Activated CD8-positive, alpha-beta memory T cell treated with anti-CD3 and anti-CD28 coated beads, Interleukin-2, amount 10 ng/mL, durations not matched to agents 7 days and 5 days (primary cell): Measurements from ENCODE around the gene COMMD1. TPM values are rescaled to one million over a fixed set of nuclear protein-coding genes. Genes with fewer than 3 reads are reported as not detected.
"Not testable (repeated sequence)": the region's sequence is repeated elsewhere in the genome, so short reads cannot be mapped to it uniquely, and the experiment has no call there.

Experiments
- ATAC-seq: fragments of 150-1000 bp; cut with Tn5 transposase; one replicate; pipeline ENCODE4 v1.10.0; 2021; ENCODE audit warnings: moderate library complexity
- CTCF ChIA-PET: fragments of 350-600 bp; sonication (Branson Sonifier 250); formaldehyde crosslinking; loops from one replicate; lab custom pipeline; 2021; ENCODE audit warnings: antibody characterized with exemption; lab: Charles Lee
- DNase-seq: peaks from one replicate; pipeline ENCODE4 v3.0.0-alpha.2; 2020
- H3K27ac Mint-ChIP-seq: one replicate; pipeline ENCODE4 v1.8.0; 2021; ENCODE audit warnings: mild to moderate bottlenecking, mixed read lengths
- H3K27me3 Mint-ChIP-seq: one replicate; pipeline ENCODE4 v1.8.0; 2021; ENCODE audit warnings: mixed read lengths
- H3K36me3 Mint-ChIP-seq: one replicate; pipeline ENCODE4 v1.8.0; 2021; ENCODE audit warnings: mild to moderate bottlenecking, mixed read lengths
- H3K4me1 Mint-ChIP-seq: one replicate; pipeline ENCODE4 v1.8.0; 2021; ENCODE audit warnings: mixed read lengths
- H3K4me3 Mint-ChIP-seq: one replicate; pipeline ENCODE4 v1.8.0; 2021; ENCODE audit warnings: mild to moderate bottlenecking, moderate library complexity, mixed read lengths
- H3K9me3 Mint-ChIP-seq: one replicate; pipeline ENCODE4 v1.8.0; 2022; ENCODE audit warnings: low read depth, mixed read lengths
- total RNA-seq, 2 experiments: library from RNA; stranded (reverse); gene quantifications; one replicate each; pipeline ENCODE4 v1.2.3, GENCODE V29; 2021

COMMD1 gene
- total RNA-seq, 2 experiments from 2014 or later, result 27.4 to 33.0 TPM

DNA sequence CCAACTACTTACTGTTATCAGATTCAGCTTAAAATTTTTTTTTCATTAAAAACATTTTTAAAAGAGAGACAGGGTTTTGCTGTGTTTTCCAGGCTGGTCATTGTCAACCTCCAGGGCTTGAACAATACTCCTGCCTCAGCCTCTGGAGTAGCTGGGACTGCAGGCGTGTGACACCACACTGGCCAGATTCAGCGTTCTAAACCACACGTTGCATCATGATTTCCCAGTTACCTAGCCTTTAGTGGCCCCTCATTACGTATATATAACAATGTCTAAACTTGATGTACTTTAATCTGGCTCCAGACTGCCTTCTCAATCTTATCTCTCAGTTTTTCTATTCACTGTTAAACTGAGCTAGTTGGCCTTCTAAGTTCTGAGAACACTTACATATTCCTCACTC lies 89.6 kb downstream of the COMMD1 start:
- no peaks in the 10 kb centered on the region for H3K9me3 Mint-ChIP-seq
- CTCF ChIA-PET, result interaction anchor here (1.2 to 5.5 kb wide), 2 partner anchors 41 to 417 kb away, joined by 3 to 55 read pairs; no protein-coding TSS in a partner anchor
- H3K27me3 Mint-ChIP-seq, result no peaks in the 10 kb centered on the region
- H3K36me3 Mint-ChIP-seq, result peaks cover under 1% of the 10 kb centered on the region
- H3K4me3 Mint-ChIP-seq, result no peak overlapping the region
- ATAC-seq (no peak), DNase-seq (no peak)
- peaks cover 8% of the 10 kb centered on the region for H3K4me1 Mint-ChIP-seq
- H3K27ac Mint-ChIP-seq, result no peak overlapping the region

DNA sequence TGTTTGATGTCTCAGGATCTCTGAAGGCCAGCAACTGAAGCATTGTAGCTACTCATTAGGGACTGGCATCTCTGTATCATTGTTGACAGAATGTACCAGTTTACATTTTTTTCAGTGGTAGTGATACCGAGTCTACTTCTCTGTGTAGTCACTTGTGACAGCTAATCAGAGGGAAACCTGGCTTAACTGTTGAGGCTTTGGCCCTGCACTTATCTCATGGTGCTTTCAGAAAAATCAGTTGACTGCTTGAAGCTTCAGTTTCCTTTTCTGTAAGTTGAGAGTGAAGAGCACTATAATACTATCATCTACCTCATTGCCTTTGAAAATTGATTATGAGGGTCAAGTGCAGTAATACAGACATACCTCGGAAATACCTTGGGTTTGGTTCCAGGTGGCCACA lies 90.0 kb downstream of the COMMD1 start:
- Mint-ChIP-seq H3K9me3 (no peaks in the 10 kb centered on the region), H3K36me3 (no peaks in the 10 kb centered on the region), H3K27ac (no peak overlapping the region), H3K27me3 (no peaks in the 10 kb centered on the region), H3K4me3 (no peak overlapping the region), H3K4me1 (peaks cover 8% of the 10 kb centered on the region)
- ATAC-seq (no peak), DNase-seq (no peak)
- CTCF ChIA-PET, result interaction anchor here (1.2 to 5.5 kb wide), 2 partner anchors 40 to 417 kb away, joined by 3 to 55 read pairs; no protein-coding TSS in a partner anchor

DNA sequence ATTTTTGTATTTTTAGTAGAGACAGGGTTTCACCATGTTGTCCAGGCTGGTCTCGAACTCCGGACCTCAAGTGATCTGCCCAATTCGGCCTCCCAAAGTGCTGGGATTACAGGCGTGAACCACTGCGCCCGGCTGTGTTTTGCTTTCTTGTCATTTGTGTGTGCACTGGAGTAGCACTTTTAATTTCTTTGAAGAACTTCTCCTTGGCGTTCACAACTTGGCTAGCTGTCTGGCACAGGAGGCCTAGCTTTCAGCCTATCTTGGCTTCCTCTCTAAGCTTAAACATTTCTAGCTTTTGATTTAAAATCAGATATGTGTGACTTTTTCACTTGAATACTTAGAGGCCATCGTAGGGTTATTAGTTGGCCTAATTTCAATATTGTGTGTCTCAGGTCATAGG lies 93.0 kb downstream of the COMMD1 start:
- H3K36me3 Mint-ChIP-seq, result peaks cover under 1% of the 10 kb centered on the region
- CTCF ChIA-PET, result no interaction called here
- H3K9me3 Mint-ChIP-seq, result no peaks in the 10 kb centered on the region
- peaks cover 8% of the 10 kb centered on the region for H3K4me1 Mint-ChIP-seq
- no peak overlapping the region for H3K4me3 Mint-ChIP-seq
- ATAC-seq (no peak), DNase-seq (no peak)
- H3K27ac Mint-ChIP-seq, result no peak overlapping the region
- H3K27me3 Mint-ChIP-seq, result no peaks in the 10 kb centered on the region

DNA sequence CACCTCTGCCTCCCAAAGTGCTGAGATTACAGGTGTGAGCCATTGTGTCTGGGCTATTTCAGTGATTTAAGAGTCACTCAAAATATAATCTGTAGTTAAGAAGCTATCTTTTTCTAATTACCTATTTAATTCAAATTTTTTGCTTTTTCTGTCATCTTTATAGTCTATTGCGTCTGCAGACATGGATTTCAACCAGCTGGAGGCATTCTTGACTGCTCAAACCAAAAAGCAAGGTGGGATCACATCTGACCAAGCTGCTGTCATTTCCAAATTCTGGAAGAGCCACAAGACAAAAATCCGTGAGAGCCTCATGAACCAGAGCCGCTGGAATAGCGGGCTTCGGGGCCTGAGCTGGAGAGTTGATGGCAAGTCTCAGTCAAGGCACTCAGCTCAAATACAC lies 95.1 kb downstream of the COMMD1 start:
- no peak overlapping the region for H3K27ac Mint-ChIP-seq
- no peak for DNase-seq
- no peaks in the 10 kb centered on the region for H3K27me3 Mint-ChIP-seq
- H3K4me3 Mint-ChIP-seq, result no peak overlapping the region
- peaks cover 2% of the 10 kb centered on the region for H3K4me1 Mint-ChIP-seq
- no peak for ATAC-seq
- no peaks in the 10 kb centered on the region for H3K9me3 Mint-ChIP-seq
- CTCF ChIA-PET, result interaction anchor here (1.3 to 1.5 kb wide), 3 partner anchors 95 to 413 kb away, joined by 3 to 5 read pairs (median 3); partner anchors contain the start of gene COMMD1
- peaks cover 3% of the 10 kb centered on the region for H3K36me3 Mint-ChIP-seq

DNA sequence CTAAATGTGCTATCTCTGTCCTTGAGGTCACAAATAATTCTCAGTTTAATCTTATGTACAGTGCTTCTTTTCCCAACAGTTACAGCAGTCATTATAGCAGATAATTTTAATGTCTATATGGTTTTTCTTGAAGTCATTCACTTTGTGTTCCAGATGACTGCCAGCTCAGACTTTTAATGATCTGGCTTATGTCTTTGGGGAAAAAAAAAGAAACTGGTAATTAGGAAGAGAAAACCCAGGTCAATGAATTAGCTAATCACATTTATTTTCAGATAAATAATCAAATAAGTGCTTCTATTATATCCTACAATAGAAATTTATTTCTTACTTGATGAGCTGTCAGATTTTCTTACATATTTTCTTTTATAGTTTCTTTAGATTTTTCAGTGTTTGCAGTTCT lies 96.0 kb downstream of the COMMD1 start:
- no peaks in the 10 kb centered on the region for H3K9me3 Mint-ChIP-seq
- no peak for ATAC-seq
- CTCF ChIA-PET, result interaction anchor here (0.7 to 1.5 kb wide), 3 partner anchors 410 to 811 kb away, joined by 3 read pairs; no protein-coding TSS in a partner anchor
- no peaks in the 10 kb centered on the region for H3K4me1 Mint-ChIP-seq
- no peak overlapping the region for H3K4me3 Mint-ChIP-seq
- no peak overlapping the region for H3K27ac Mint-ChIP-seq
- H3K27me3 Mint-ChIP-seq, result no peaks in the 10 kb centered on the region
- no peak for DNase-seq
- peaks cover 3% of the 10 kb centered on the region for H3K36me3 Mint-ChIP-seq

DNA sequence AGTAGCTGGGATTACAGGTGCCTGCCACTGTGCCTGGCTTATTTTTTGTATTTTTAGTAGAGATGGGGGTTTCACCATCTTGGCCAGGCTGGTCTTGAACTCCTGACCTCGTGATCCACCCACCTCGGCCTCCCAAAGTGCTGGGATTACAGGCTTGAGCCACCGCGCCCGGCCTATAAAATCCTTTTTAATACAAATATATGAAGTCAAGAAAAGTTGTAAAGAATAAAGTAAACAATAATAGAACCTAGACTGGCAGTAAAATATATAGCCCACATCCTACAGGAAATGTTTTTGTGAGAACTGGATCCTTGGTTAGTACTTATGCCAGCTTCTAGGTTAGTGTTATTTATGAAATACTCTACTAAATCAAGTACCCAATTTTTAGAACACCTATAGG lies 99.0 kb downstream of the COMMD1 start:
- H3K9me3 Mint-ChIP-seq, ATAC-seq, DNase-seq, H3K4me1 Mint-ChIP-seq, H3K27ac Mint-ChIP-seq, H3K4me3 Mint-ChIP-seq, H3K27me3 Mint-ChIP-seq, H3K36me3 Mint-ChIP-seq: not testable (repeated sequence)
- CTCF ChIA-PET, result interaction anchor here (0.7 kb wide), 1 partner anchor 11 kb away, joined by 3 read pairs; no protein-coding TSS in a partner anchor

DNA sequence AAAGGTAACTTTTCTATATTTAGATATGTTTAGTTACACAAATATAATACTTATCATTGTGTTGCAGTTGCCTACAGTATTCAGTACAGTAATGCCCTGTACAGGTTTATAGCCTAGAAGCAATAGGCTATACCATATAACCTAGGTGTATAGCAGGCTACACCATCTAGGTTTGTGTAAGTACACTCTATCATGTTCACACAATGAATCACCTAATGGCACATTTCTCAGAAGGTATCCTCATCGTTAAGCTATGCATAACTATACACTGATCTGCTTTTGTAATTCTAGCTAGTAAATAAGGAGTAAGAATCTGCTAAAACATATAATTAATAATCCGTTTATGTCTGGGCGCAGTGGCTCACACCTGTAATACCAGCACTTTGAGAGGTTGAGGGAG lies 102.1 kb downstream of the COMMD1 start:
- DNase-seq, result no peak
- Mint-ChIP-seq H3K4me3 (no peak overlapping the region), H3K9me3 (no peaks in the 10 kb centered on the region), H3K27ac (no peak overlapping the region), H3K27me3 (no peaks in the 10 kb centered on the region), H3K4me1 (no peaks in the 10 kb centered on the region), H3K36me3 (peaks cover 3% of the 10 kb centered on the region)
- CTCF ChIA-PET, result interaction anchor here (0.5 kb wide), 2 partner anchors 147 to 332 kb away, joined by 3 read pairs; no protein-coding TSS in a partner anchor
- ATAC-seq, result no peak

DNA sequence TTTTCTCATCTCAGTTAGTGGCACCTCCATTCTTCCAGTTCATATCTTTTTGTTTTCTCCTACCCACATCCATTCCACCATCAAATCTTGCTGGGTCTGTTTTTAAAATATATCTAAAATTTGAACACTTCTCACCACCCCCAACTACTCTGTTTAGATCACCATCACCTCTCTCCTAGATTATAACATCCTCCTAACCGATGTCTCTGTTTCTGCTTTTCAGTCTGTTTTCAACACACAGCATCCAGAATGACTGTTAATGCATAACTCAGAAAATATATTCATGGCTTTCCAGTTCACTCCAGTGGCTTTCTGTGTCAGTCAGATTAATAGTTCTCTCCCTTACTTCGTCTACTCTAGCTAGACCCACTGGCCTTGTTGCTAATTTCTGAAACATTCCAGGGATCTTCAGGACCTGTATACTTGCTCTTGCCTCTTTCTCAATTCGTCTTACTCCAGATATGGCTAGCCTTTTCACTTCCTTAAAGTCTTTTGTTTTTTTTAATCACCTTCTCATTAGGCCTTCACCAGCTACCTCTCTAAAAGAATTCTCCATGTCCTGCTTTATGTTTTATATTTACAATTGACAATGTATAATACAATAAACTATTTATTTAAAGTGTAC lies 105.3 kb downstream of the COMMD1 start:
- ATAC-seq (no peak), DNase-seq (no peak)
- Mint-ChIP-seq H3K9me3 (no peaks in the 10 kb centered on the region), H3K27ac (no peak overlapping the region), H3K36me3 (no peaks in the 10 kb centered on the region), H3K4me3 (no peak overlapping the region), H3K27me3 (no peaks in the 10 kb centered on the region), H3K4me1 (no peaks in the 10 kb centered on the region)
- CTCF ChIA-PET, result interaction anchor here (0.6 kb wide), 1 partner anchor 1246 kb away, joined by 3 read pairs; no protein-coding TSS in a partner anchor

DNA sequence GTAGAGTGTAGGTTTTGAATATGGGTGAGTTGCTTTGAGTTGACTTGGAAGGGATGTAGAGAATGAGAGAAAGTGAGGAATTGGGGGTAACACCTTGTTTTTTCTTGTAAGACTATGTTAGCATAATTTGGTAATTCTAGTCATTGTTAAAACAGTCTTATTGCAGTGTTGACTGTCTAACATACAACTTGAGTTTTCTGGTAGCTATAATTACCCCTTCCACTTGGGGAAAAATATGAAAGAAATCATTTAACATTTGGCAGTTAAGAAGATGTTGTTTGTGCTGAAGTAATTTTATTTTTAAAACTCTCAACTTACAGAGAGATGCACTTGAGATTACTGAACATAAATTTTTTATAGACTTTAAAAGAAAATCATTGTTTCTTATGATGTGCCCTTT lies 108.2 kb downstream of the COMMD1 start:
- peaks cover under 1% of the 10 kb centered on the region for H3K4me1 Mint-ChIP-seq
- ATAC-seq, result no peak
- no peak overlapping the region for H3K4me3 Mint-ChIP-seq
- DNase-seq, result no peak
- H3K27me3 Mint-ChIP-seq, result no peaks in the 10 kb centered on the region
- CTCF ChIA-PET, result no interaction called here
- no peak overlapping the region for H3K27ac Mint-ChIP-seq
- H3K36me3 Mint-ChIP-seq, result no peaks in the 10 kb centered on the region
- H3K9me3 Mint-ChIP-seq, result no peaks in the 10 kb centered on the region

DNA sequence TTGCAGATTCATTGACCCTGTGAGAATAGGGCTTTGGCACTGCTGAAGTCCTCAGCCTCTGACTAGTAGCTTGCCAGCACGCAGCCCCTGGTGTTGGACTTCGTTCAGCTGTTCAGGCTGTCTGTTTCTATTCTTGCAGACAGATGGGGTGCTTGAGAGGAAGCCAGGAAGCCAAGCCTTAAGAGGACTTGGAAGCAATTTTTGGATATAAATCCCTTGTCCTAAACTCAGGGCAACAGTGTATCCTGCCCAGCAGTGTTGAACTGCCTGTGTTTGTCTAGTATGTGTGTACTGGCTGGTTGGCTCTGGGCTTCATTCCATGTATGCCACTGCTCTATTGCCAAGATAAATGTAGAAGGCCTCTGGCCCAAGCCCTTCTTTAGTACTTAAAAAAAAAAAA lies 108.6 kb downstream of the COMMD1 start:
- ATAC-seq (no peak), DNase-seq (no peak)
- Mint-ChIP-seq H3K9me3 (no peaks in the 10 kb centered on the region), H3K27me3 (no peaks in the 10 kb centered on the region), H3K4me1 (peaks cover 4% of the 10 kb centered on the region), H3K27ac (no peak overlapping the region), H3K36me3 (no peaks in the 10 kb centered on the region), H3K4me3 (no peak overlapping the region)
- CTCF ChIA-PET, result no interaction called here

DNA sequence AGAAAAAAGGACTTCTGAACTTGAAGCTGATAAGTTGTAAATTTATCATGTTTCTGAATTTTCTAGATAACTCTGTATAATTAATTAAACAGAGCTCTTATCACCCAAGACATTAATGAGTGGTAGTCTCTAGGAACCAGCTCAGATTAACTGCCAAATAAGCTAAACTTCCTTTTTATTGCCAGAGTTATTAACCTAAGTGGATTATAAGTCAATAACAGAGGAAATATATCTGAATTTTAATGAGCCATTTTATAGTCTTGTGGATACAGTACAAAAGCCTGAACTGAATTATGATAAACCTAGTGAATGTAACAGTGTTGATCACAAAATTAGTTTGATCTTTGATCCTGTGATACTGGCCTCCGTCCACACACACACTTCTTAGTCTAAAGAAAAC lies 111.5 kb downstream of the COMMD1 start:
- Mint-ChIP-seq H3K9me3 (no peaks in the 10 kb centered on the region), H3K4me1 (peaks cover 4% of the 10 kb centered on the region), H3K27ac (no peak overlapping the region), H3K4me3 (no peak overlapping the region), H3K27me3 (no peaks in the 10 kb centered on the region), H3K36me3 (peaks cover 4% of the 10 kb centered on the region)
- DNase-seq (no peak), ATAC-seq (no peak)
- CTCF ChIA-PET, result no interaction called here

DNA sequence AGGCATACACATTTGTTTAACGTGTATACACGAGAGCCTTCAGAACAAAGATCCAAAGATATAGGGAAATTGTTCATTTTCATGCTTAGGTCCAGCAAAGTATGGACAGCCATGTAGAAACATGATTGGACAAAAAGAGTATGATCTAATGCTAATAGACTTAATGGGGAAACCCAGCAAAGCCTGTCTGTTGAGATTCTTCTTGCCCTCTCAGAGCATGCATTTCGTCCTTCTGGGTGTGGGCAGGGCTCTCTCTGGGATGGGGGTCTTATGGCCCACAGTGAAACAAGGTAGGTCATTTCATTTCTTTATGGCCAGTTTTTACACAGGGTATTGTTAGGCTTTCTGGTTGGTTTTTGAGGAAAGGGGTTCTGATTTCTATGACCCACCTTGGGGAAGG lies 124.4 kb downstream of the COMMD1 start:
- peaks cover 2% of the 10 kb centered on the region for H3K4me1 Mint-ChIP-seq
- no peak for ATAC-seq
- CTCF ChIA-PET, result no interaction called here

DNA sequence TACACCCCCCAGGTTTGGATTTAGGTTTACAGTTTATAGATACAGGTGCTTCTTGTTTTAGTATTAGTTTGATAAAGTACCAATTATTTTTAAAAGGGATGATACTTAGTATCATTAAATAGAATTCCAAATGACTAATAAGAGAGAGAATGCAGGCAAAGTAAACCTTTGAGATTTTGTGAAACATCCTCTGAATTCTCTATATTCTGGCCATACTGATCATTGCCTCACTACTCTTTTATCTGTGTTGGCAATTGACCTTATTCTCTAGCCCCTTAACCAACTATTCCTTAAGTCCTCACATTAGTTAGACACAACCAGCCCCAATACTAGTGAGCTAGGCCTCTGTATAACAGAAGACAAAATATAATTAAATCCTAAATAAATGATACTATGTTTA lies 125.4 kb downstream of the COMMD1 start:
- H3K4me3 Mint-ChIP-seq, result no peak overlapping the region
- CTCF ChIA-PET, result no interaction called here

More for the DNA sequence above, 124.4 kb downstream of the COMMD1 start:
- H3K4me3 Mint-ChIP-seq, result no peak overlapping the region
- H3K27ac Mint-ChIP-seq, result no peak overlapping the region
- H3K9me3 Mint-ChIP-seq, result no peaks in the 10 kb centered on the region
- H3K27me3 Mint-ChIP-seq, result no peaks in the 10 kb centered on the region
- no peak for DNase-seq
- H3K36me3 Mint-ChIP-seq, result peaks cover 4% of the 10 kb centered on the region

DNA sequence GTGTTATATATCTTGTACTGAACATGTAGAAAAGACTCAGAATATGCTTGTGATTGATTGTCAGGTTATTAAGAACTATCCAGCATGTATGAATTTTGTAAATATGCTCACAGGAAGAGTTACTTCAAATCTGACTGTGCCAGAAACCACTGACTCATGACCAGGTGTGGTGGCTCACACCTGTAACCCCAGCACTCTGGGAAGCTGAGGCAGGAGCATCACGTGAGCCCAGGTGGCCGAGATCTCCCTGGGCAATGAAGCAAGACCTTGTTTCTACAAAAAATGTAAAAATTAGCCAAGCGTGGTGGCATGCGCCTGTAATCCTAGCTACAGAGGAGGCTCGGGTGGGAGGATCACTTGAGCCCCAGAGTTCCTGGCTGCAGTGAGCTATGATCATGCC lies 126.6 kb downstream of the COMMD1 start:
- Mint-ChIP-seq H3K36me3 (peaks cover 2% of the 10 kb centered on the region), H3K9me3 (no peaks in the 10 kb centered on the region), H3K27ac (no peak overlapping the region), H3K27me3 (no peaks in the 10 kb centered on the region), H3K4me1 (peaks cover 2% of the 10 kb centered on the region), H3K4me3 (no peak overlapping the region)
- ATAC-seq, result no peak
- no peak for DNase-seq
- CTCF ChIA-PET, result no interaction called here

More for the DNA sequence above, 125.4 kb downstream of the COMMD1 start:
- DNase-seq (no peak), ATAC-seq (no peak)
- Mint-ChIP-seq H3K9me3 (no peaks in the 10 kb centered on the region), H3K36me3 (peaks cover 2% of the 10 kb centered on the region), H3K4me1 (peaks cover 2% of the 10 kb centered on the region), H3K27ac (no peak overlapping the region), H3K27me3 (no peaks in the 10 kb centered on the region)
